ENCODE data around the gene SMIM3. TPM values are rescaled to one million over a fixed set of nuclear protein-coding genes. Genes with fewer than 3 reads are reported as not detected.

The SMIM3 gene
- total and polyA plus RNA-seq, 2 of the 4 experiments (the other 2 are of a cell fraction), result 37.5 to 53.4 TPM

DNA sequence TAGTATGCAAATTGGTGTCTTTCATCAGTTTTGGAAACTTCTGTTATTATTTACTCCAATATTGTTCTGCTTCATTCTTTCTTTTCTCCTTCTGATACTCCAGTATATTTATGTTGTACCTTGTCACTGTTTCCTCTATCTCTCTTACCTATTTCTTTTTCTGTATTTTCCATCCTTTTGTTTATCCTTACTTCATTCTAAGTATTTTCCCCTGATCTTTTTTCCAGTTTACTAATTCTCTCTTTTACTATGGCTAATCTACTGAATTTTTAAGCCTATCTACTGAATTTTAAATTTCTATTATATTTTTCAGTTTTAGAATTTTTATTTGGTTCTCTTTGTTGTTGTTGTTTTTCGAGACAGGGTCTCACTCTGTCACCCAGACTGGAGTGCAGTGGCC is 7.4 kb downstream of the SMIM3 start:
- dilution Hi-C loops (cut with HindIII; ENCODE audit: low sequenced_read_pairs, unreplicated experiment), result no loop called here
- H3K4me3 ChIP-seq (ENCODE audit: insufficient read depth, low read depth, low read length), result no peak overlapping the region
- H3K4me2 ChIP-seq (ENCODE audit: low read depth, low read length), result no peak overlapping the region
- H3K9me1 ChIP-seq (ENCODE audit: insufficient read depth, low read length), result peaks cover 24% of the 10 kb centered on the region
- DNase-seq (no peak), ATAC-seq (ENCODE audit: low read depth) (no peak)
- BruUV-seq (replicated peaks), result no TSS peak
- H3K4me1 ChIP-seq (ENCODE audit: control insufficient read depth, insufficient read depth, low read length), result peaks cover 30% of the 10 kb centered on the region
- H2BK15ac ChIP-seq (ENCODE audit: low read depth, low read length), result no peak overlapping the region
- H3K79me1 ChIP-seq (ENCODE audit: low read depth in 1 of 2, low read length in 2 of 2), result peaks cover 17 to 62% of the 10 kb centered on the region in 2 experiments
- H2BK20ac ChIP-seq (ENCODE audit: low read depth, low read length), result no peak overlapping the region
- H3K56ac ChIP-seq (ENCODE audit: extremely low read depth, insufficient read depth, low read length), result no peak overlapping the region
- H2BK5ac ChIP-seq (ENCODE audit: low read depth, low read length, poor library complexity, severe bottlenecking), result no peak overlapping the region
- 0 out of 2 replicates have a peak overlapping the region, but pooled peaks have one; percentile 3 for H2AK5ac ChIP-seq (ENCODE audit: low read depth, low read length)
- H4K5ac ChIP-seq (ENCODE audit: low read depth, low read length), result no peak overlapping the region
- ChIA-PET CTCF (interaction anchor here (1.9 kb wide), 1 partner anchor 16 kb away, joined by 4 read pairs; no protein-coding TSS in a partner anchor), POLR2A (ENCODE audit: unreplicated experiment) (no interaction called here)
- H3K4ac ChIP-seq (ENCODE audit: low read depth, low read length), result no peak overlapping the region
- H2AFZ ChIP-seq (replicated peaks; ENCODE audit: low read length, poor library complexity), result no peak overlapping the region
- TF ChIP-seq BHLHE40 (IDR thresholded peaks at IDR 0.05; ENCODE audit: low read depth, low read length) (no peak), MAZ (IDR thresholded peaks at IDR 0.05; ENCODE audit: borderline replicate concordance, low read depth, low read length) (no peak), SMC3 (IDR thresholded peaks at IDR 0.05; ENCODE audit: low read depth, low read length) (no peak), CTCF (conservative IDR thresholded peaks at IDR 0.05; ENCODE audit: low read depth, low read length) (no peak), RFX5 (IDR thresholded peaks at IDR 0.05; ENCODE audit: low read depth, low read length) (no peak), RCOR1 (IDR thresholded peaks at IDR 0.05; ENCODE audit: insufficient replicate concordance, low read length) (no peak), POLR2A (IDR thresholded peaks at IDR 0.05; ENCODE audit: low read depth, low read length) (no peak), NFE2L2 (IDR thresholded peaks at IDR 0.05; ENCODE audit: low read depth, low read length) (no peak), FOS (IDR thresholded peaks at IDR 0.05; ENCODE audit: low read depth, low read length) (no peak)
- TF ChIP-seq, protein P1, sequence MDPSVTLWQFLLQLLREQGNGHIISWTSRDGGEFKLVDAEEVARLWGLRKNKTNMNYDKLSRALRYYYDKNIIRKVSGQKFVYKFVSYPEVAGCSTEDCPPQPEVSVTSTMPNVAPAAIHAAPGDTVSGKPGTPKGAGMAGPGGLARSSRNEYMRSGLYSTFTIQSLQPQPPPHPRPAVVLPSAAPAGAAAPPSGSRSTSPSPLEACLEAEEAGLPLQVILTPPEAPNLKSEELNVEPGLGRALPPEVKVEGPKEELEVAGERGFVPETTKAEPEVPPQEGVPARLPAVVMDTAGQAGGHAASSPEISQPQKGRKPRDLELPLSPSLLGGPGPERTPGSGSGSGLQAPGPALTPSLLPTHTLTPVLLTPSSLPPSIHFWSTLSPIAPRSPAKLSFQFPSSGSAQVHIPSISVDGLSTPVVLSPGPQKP (IDR thresholded peaks at IDR 0.05; ENCODE audit: borderline replicate concordance, low read depth, low read length), result no peak
- H3K18ac ChIP-seq (ENCODE audit: low read depth, low read length), result no peak overlapping the region
- H3K23ac ChIP-seq (ENCODE audit: low read depth, low read length), result no peak overlapping the region
- H3K14ac ChIP-seq (replicated peaks; ENCODE audit: low read depth, low read length), result no peak overlapping the region
- no peaks in the 10 kb centered on the region for H3K27me3 ChIP-seq (ENCODE audit: control insufficient read depth, insufficient read depth, low read length)
- in situ Hi-C loops (cut with MboI; ENCODE audit: low sequenced_read_pairs), result no loop called here
- H2BK120ac ChIP-seq (ENCODE audit: low read depth, low read length), result no peak overlapping the region
- no peaks in the 10 kb centered on the region for H3K36me3 ChIP-seq (ENCODE audit: control insufficient read depth, insufficient read depth, low read length)
- H3K9me3 ChIP-seq (ENCODE audit: control insufficient read depth, insufficient read depth, low read length), result no peaks in the 10 kb centered on the region
- intact Hi-C loops (cut with micrococcal nuclease), result no loop called here
- no peak overlapping the region for H4K8ac ChIP-seq (ENCODE audit: low read depth in 2 of 2, low read length in 2 of 2)
- H3K27ac ChIP-seq (ENCODE audit: insufficient read depth, low read length), result no peak overlapping the region
- no peak overlapping the region for H3K9ac ChIP-seq (ENCODE audit: low read depth, low read length)
- peaks cover 5% of the 10 kb centered on the region for H4K20me1 ChIP-seq (ENCODE audit: insufficient read depth, low read length)
- H2AK9ac ChIP-seq (replicated peaks; ENCODE audit: low read depth, low read length, poor library complexity), result no peak overlapping the region
- WGBS, 2 experiments (ENCODE audit: extremely low coverage in 2 of 2, insufficient read length in 1 of 2), result no CpG with 5 or more reads among the region's 1 CpG
- no peak overlapping the region for H4K91ac ChIP-seq (ENCODE audit: insufficient read depth, low read depth, low read length)

Measured in IMR-90 (cell line).